Measurements from ENCODE around the gene ASGR1. TPM values are rescaled to one million over a fixed set of nuclear protein-coding genes. Genes with fewer than 3 reads are reported as not detected.

ASGR1 gene
- total and polyA plus RNA-seq, 7 donors: 0.08 to 0.39 (median 0.23) TPM; not detected in 2

DNA sequence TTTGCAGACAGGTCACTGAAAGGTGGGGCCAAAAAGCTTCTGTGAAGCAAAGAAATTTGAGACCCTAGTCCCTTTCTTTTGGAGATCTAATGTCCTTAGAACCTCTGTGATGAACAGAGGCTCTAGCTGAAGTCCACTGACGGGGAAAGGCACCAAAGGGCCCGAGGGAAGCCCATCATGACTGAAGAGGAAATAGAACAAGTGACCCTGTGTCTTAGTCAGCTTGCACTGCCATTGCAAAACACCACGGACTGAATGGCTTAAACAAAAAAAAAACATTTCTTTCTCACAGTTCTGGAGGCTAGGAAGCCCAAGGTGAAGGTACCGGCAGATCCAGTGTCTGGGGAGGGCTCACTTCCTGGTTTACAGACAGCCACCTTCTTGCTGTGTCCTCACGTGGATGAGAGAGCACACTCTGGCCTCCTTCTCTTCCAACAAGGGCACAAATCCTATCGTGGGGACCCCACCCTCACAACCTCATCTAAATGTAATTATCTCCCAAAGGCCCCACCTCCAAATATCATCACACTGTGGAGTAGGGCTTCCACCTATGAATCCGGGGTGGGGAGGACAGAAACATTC, 40.3 kb downstream of the ASGR1 start:
- 56 to 64% (median 63%) methylated on average over 7 of the region's 7 CpGs for WGBS, 3 donors

DNA sequence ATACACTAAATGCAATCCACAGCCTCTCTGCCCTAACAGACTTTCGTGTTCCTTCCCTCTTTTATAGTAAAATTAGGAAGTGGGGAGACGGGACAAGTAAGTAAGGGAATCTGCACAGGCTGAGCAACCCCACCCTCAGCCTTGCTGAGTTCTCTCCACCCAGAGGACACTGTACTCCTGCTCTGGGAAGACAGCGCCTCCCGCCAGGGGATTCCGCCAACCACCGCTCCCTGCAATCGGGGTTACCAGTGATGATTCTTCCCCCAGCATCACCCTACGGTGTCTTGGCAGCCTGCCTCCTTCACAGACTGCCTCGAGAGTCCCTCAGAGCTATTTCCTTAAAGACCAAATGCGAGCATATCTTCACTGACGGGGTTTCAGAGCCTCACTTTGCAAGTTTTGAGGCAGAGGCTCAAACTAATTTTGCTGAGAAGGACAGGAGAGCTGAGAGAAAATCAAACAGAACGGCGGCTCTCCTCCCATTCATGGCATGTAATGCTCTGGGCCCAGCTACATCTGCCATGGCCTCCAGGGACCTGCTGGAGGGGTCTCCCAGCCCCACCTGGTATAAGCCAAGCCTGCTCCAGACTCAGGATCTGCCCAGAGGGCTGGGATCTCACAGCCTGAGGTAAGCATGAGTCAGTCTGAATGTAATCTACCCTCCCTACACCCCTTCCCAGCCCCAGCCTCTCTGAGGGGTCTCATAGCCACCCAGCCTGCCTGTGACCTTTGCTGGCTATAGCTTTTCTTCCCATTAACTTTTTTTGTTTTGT, 41.8 kb downstream of the ASGR1 start:
- Histone ChIP-seq H3K9me3 (no peaks in the 10 kb centered on the region), H3K4me1 (no peaks in the 10 kb centered on the region), H3K27ac (no peak overlapping the region), H3K36me3 (ENCODE audit: insufficient read depth in 1 of 2, low read depth in 1 of 2) (no peaks in the 10 kb centered on the region), H3K27me3 (ENCODE audit: insufficient read depth in 3 of 3, low read length in 2 of 3) (peaks cover 0 to 68% (median 3%) of the 10 kb centered on the region in 3 donors), H3K4me3 (no peak overlapping the region)
- ATAC-seq: no peak
- WGBS, 3 donors: 37 to 39% (median 38%) methylated on average over 13 of the region's 13 CpGs
- peak; percentile 30 to 53 for DNase-seq
- TF ChIP-seq, protein P1, sequence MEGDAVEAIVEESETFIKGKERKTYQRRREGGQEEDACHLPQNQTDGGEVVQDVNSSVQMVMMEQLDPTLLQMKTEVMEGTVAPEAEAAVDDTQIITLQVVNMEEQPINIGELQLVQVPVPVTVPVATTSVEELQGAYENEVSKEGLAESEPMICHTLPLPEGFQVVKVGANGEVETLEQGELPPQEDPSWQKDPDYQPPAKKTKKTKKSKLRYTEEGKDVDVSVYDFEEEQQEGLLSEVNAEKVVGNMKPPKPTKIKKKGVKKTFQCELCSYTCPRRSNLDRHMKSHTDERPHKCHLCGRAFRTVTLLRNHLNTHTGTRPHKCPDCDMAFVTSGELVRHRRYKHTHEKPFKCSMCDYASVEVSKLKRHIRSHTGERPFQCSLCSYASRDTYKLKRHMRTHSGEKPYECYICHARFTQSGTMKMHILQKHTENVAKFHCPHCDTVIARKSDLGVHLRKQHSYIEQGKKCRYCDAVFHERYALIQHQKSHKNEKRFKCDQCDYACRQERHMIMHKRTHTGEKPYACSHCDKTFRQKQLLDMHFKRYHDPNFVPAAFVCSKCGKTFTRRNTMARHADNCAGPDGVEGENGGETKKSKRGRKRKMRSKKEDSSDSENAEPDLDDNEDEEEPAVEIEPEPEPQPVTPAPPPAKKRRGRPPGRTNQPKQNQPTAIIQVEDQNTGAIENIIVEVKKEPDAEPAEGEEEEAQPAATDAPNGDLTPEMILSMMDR (IDR thresholded peaks at IDR 0.05): no peak
- intact Hi-C loops (cut with DNase I): loop anchor here in 1 of 2 donors (2.0 kb wide), 1 partner anchor 87 kb away; no protein-coding TSS in a partner anchor

More for the DNA sequence above, 40.3 kb downstream of the ASGR1 start:
- no peaks in the 10 kb centered on the region for H3K9me3 ChIP-seq
- DNase-seq (no peak), ATAC-seq (no peak)
- no peak overlapping the region for H3K27ac ChIP-seq
- no peaks in the 10 kb centered on the region for H3K36me3 ChIP-seq (ENCODE audit: insufficient read depth in 1 of 2, low read depth in 1 of 2)
- H3K4me3 ChIP-seq: no peak overlapping the region
- peaks cover 0 to 66% (median 3%) of the 10 kb centered on the region in 3 donors for H3K27me3 ChIP-seq (ENCODE audit: insufficient read depth in 3 of 3, low read length in 2 of 3)
- no peaks in the 10 kb centered on the region for H3K4me1 ChIP-seq
- intact Hi-C loops (cut with DNase I): no loop called here
- TF ChIP-seq, protein P1 (IDR thresholded peaks at IDR 0.05): no peak

DNA sequence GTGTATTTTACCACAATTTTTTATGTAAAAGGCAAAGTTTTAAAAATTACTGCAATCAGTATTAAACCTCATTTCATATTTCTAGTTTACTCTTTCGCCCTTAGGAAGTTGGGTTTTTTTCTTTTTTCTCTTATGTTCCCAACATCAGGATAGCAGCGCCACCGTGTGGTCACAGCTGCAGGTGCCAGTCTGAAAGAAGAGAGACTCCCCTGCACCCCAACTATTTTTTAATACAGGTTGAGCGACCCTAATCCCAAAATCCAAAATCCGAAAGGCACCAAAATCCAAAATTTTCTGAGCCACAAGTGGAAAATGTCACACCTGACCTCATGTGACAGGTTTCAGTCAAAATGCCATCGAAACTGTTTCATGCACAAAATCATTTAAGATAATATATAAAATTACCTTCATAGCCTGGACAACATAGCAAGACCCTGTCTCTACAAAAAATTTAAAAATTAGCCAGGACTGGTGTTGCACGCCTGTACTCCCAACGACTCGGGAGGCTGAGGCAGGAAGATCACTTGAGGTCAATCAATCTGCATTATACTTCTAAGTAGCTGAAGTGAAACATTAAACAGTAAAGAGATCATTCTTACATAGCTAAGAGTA, 42.8 kb downstream of the ASGR1 start:
- ATAC-seq (peak in 2 of 4 donors; percentile 47 to 62), DNase-seq (peak; percentile 67 to 85)
- Histone ChIP-seq H3K27me3 (ENCODE audit: insufficient read depth in 3 of 3, low read length in 2 of 3) (peaks cover 0 to 65% (median 5%) of the 10 kb centered on the region in 3 donors), H3K36me3 (ENCODE audit: insufficient read depth in 1 of 2, low read depth in 1 of 2) (no peaks in the 10 kb centered on the region), H3K4me1 (no peaks in the 10 kb centered on the region), H3K9me3 (no peaks in the 10 kb centered on the region), H3K4me3 (no peak overlapping the region), H3K27ac (no peak overlapping the region)
- intact Hi-C loops (cut with DNase I): loop anchor here (1.0 to 2.0 kb wide), 2 partner anchors 84 to 86 kb away; no protein-coding TSS in a partner anchor
- WGBS, 3 donors: 26 to 29% (median 29%) methylated on average over 9 of the region's 9 CpGs
- TF ChIP-seq, protein P1 (IDR thresholded peaks at IDR 0.05): peak; percentile 91

DNA sequence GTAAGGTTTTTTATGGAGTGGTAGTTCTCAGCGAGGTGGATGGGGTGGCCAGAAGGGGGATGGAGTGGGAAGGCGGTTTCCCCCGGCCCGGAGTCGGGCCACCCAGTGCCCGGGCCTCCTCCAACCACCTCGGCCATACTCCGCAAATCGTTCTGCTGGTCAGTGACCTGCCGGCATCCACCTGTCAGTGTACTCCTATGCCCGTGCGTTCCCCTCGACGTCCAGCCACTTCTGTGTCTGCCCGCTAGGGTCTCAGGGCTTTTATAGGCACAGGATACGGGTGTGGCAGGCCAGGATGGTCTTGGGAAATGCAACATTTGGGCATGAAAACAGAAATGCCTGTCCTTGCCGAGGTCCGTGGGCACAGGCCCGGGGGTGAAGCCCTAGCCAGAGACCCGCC, 45.3 kb downstream of the ASGR1 start:
- Histone ChIP-seq H3K9me3 (no peaks in the 10 kb centered on the region), H3K36me3 (ENCODE audit: insufficient read depth in 1 of 2, low read depth in 1 of 2) (no peaks in the 10 kb centered on the region), H3K27ac (no peak overlapping the region), H3K4me1 (no peaks in the 10 kb centered on the region), H3K4me3 (no peak overlapping the region), H3K27me3 (ENCODE audit: insufficient read depth in 3 of 3, low read length in 2 of 3) (peaks cover 0 to 49% (median 5%) of the 10 kb centered on the region in 3 donors)
- 65 to 68% (median 68%) methylated on average over 20 of the region's 20 CpGs for WGBS, 3 donors
- intact Hi-C loops (cut with DNase I): no loop called here
- TF ChIP-seq, protein P1 (IDR thresholded peaks at IDR 0.05): no peak
- ATAC-seq (no peak), DNase-seq (no peak)
